Suprapubic skin (tissue), 4 donors: Measurements from ENCODE around the gene CNGB1. TPM values are rescaled to one million over a fixed set of nuclear protein-coding genes. Genes with fewer than 3 reads are reported as not detected.

ENCODE experiments used
- DNase-seq, 2 donors: peaks; one replicate each; pipeline ENCODE4 v3.0.0-alpha.2; 2019; ENCODE audit warnings: low spot score in 2 of 2
- H3K27ac ChIP-seq: fragments of 200-600 bp; sonication (generic); one replicate; pipeline ENCODE4 v1.5.1; 2019
- H3K27me3 ChIP-seq: fragments of 200-600 bp; sonication (generic); one replicate; pipeline ENCODE4 v1.5.1; 2019
- H3K36me3 ChIP-seq: fragments of 200-600 bp; sonication (generic); one replicate; pipeline ENCODE4 v1.5.1; 2019
- H3K4me1 ChIP-seq: fragments of 200-600 bp; sonication (generic); one replicate; pipeline ENCODE4 v1.5.1; 2019
- H3K4me3 ChIP-seq: fragments of 200-600 bp; sonication (generic); one replicate; pipeline ENCODE4 v1.5.1; 2019; ENCODE audit warnings: mild to moderate bottlenecking
- H3K9me3 ChIP-seq: fragments of 200-600 bp; sonication (generic); one replicate; pipeline ENCODE4 v1.5.1; 2019
- CTCF ChIP-seq, 2 donors: fragments of 200-600 bp in 1 of 2; fragments of 450-650 bp in 1 of 2; sonication (generic) in 1 of 2; IDR thresholded peaks; one replicate each; pipeline ENCODE4 v1.5.1; 2016 to 2019; ENCODE audit warnings: antibody characterized with exemption in 2 of 2, mild to moderate bottlenecking in 1 of 2, moderate library complexity in 1 of 2
- EP300 ChIP-seq: sonication (generic); formaldehyde crosslinking; IDR thresholded peaks from one replicate; pipeline ENCODE4 v1.6.1; 2017; ENCODE audit warnings: antibody characterized with exemption
- POLR2A ChIP-seq, 2 donors: fragments of 450-650 bp; IDR thresholded peaks; one replicate each; pipeline ENCODE4 v1.6.1; 2017; ENCODE audit warnings: antibody characterized with exemption in 2 of 2, mild to moderate bottlenecking in 2 of 2, moderate library complexity in 2 of 2
- POLR2AphosphoS5 ChIP-seq, 3 donors: sonication (generic); formaldehyde crosslinking; IDR thresholded peaks; one replicate each; pipeline ENCODE4 v1.6.1; 2017; ENCODE audit warnings: antibody characterized with exemption in 3 of 3
- WGBS: methylation state at CpG from one replicate; pipeline ENCODE4 v1.1.5; 2018; 5-methylcytosine and 5-hydroxymethylcytosine counted together
- total RNA-seq, 4 donors: library from RNA; depleted of rRNA; stranded (reverse); fragments of >200 nt; gene quantifications; one replicate each; pipeline ENCODE4 v1.1.0, GENCODE V29; 2016

The CNGB1 gene
- under 1 TPM in 1 of 4 donors, not detected in 3; 0.08 TPM for total RNA-seq

- TF ChIP-seq POLR2AphosphoS5 (IDR thresholded peaks at IDR 0.05) (no peak), CTCF (IDR thresholded peaks at IDR 0.05) (no peak), POLR2A (IDR thresholded peaks at IDR 0.05) (no peak), EP300 (no peak)
- no peaks in the 10 kb centered on the region for H3K9me3 ChIP-seq
- no peak for DNase-seq
Observed at GRCh38 chr16:57970970-57971369, at the start of gene CNGB1. CNGB1 (minus strand) TSS chr16:57971128; CDS start chr16:57967286, 3,842 bp downstream.

GRCh38 chr16:58019866-58020538 lies 49.1 kb upstream of the CNGB1 start:
- Histone ChIP-seq H3K4me3 (no peak overlapping the region), H3K36me3 (peaks cover 26% of the 10 kb centered on the region), H3K27ac (no peak overlapping the region), H3K4me1 (peaks cover 30% of the 10 kb centered on the region), H3K27me3 (no peaks in the 10 kb centered on the region), H3K9me3 (no peaks in the 10 kb centered on the region)
- no peak for DNase-seq
- TF ChIP-seq POLR2AphosphoS5 (IDR thresholded peaks at IDR 0.05) (no peak), EP300 (no peak), POLR2A (IDR thresholded peaks at IDR 0.05) (no peak)
- 73% methylated on average over 4 of the region's 8 CpGs for WGBS

More at GRCh38 chr16:57970970-57971369, at the start of gene CNGB1:
- peaks cover 5% of the 10 kb centered on the region for H3K27me3 ChIP-seq
- no peaks in the 10 kb centered on the region for H3K36me3 ChIP-seq
- no peak within 1 kb of the TSS for H3K4me3 ChIP-seq
- peaks cover under 1% of the 10 kb centered on the region for H3K4me1 ChIP-seq
- WGBS = 60% methylated on average over 1 of the region's 6 CpGs
- no peak within 1 kb of the TSS for H3K27ac ChIP-seq

GRCh38 chr16:58018803-58019202 lies 47.9 kb upstream of the CNGB1 start:
- 84% methylated on average over 6 of the region's 7 CpGs for WGBS
- H3K4me1 ChIP-seq = peaks cover 22% of the 10 kb centered on the region
- H3K9me3 ChIP-seq = no peaks in the 10 kb centered on the region
- H3K27me3 ChIP-seq = no peaks in the 10 kb centered on the region
- DNase-seq = no peak
- TF ChIP-seq POLR2A (IDR thresholded peaks at IDR 0.05) (no peak), POLR2AphosphoS5 (IDR thresholded peaks at IDR 0.05) (no peak), EP300 (no peak), CTCF (IDR thresholded peaks at IDR 0.05) (no peak)
- H3K36me3 ChIP-seq = peaks cover 33% of the 10 kb centered on the region
- H3K27ac ChIP-seq = no peak overlapping the region
- no peak overlapping the region for H3K4me3 ChIP-seq

GRCh38 chr16:58016840-58017446 lies 46.0 kb upstream of the CNGB1 start:
- no peak for DNase-seq
- peaks cover 10% of the 10 kb centered on the region for H3K4me1 ChIP-seq
- no peaks in the 10 kb centered on the region for H3K9me3 ChIP-seq
- WGBS = 63% methylated on average over 12 of the region's 12 CpGs
- no peaks in the 10 kb centered on the region for H3K27me3 ChIP-seq
- TF ChIP-seq EP300 = no peak
- no peak for TF ChIP-seq CTCF (IDR thresholded peaks at IDR 0.05)
- no peak for TF ChIP-seq POLR2A (IDR thresholded peaks at IDR 0.05)
- TF ChIP-seq POLR2AphosphoS5 (IDR thresholded peaks at IDR 0.05) = no peak
- H3K36me3 ChIP-seq = peaks cover 46% of the 10 kb centered on the region
- H3K27ac ChIP-seq = no peak overlapping the region
- H3K4me3 ChIP-seq = no peak overlapping the region

GRCh38 chr16:58013201-58013956 lies 42.5 kb upstream of the CNGB1 start:
- TF ChIP-seq EP300 (no peak), POLR2A (IDR thresholded peaks at IDR 0.05) (no peak), POLR2AphosphoS5 (IDR thresholded peaks at IDR 0.05) (no peak), CTCF (IDR thresholded peaks at IDR 0.05) (no peak)
- Histone ChIP-seq H3K36me3 (peaks cover 53% of the 10 kb centered on the region), H3K9me3 (no peaks in the 10 kb centered on the region), H3K4me1 (no peaks in the 10 kb centered on the region), H3K27me3 (no peaks in the 10 kb centered on the region), H3K4me3 (no peak overlapping the region), H3K27ac (no peak overlapping the region)
- WGBS = 94% methylated on average over 9 of the region's 9 CpGs
- no peak for DNase-seq
